ENCODE measurements around the gene JPH2.

Gene JPH2

GRCh38 chr20:44187772-44188709 lies 1.1 kb upstream of the JPH2 start:
- no peak for DNase-seq

GRCh38 chr20:44186674-44187053 lies 324 bp downstream of the JPH2 start:
- DNase-seq, result no peak

- DNase-seq, result no peak
Observed at GRCh38 chr20:44186201-44186600, 787 bp downstream of the JPH2 start.

- DNase-seq, result no peak
Observed at GRCh38 chr20:44185574-44185973, 1.4 kb downstream of the JPH2 start.

GRCh38 chr20:44183282-44183681 lies 3.7 kb downstream of the JPH2 start:
- DNase-seq, result no peak

- no peak for DNase-seq
Observed at GRCh38 chr20:44182863-44183262, 4.1 kb downstream of the JPH2 start.

GRCh38 chr20:44182135-44182765 lies 4.7 kb downstream of the JPH2 start:
- DNase-seq, result no peak

GRCh38 chr20:44181611-44182010 lies 5.4 kb downstream of the JPH2 start:
- DNase-seq, result peak; percentile 58

- peak; percentile 80 for DNase-seq
Observed at GRCh38 chr20:44180814-44181213, 6.2 kb downstream of the JPH2 start.

GRCh38 chr20:44176833-44177534 lies 10.0 kb downstream of the JPH2 start:
- peak; percentile 81 for DNase-seq

GRCh38 chr20:44174996-44175765 lies 11.8 kb downstream of the JPH2 start:
- peak; percentile 82 for DNase-seq

- DNase-seq, result no peak
Observed at GRCh38 chr20:44173846-44174245, 13.1 kb downstream of the JPH2 start.

- no peak for DNase-seq
Observed at GRCh38 chr20:44173116-44173515, 13.9 kb downstream of the JPH2 start.

- no peak for DNase-seq
Observed at GRCh38 chr20:44172572-44172950, 14.4 kb downstream of the JPH2 start.

GRCh38 chr20:44171775-44172571 lies 15.0 kb downstream of the JPH2 start:
- DNase-seq, result no peak

- DNase-seq, result no peak
Observed at GRCh38 chr20:44170816-44171410, 16.1 kb downstream of the JPH2 start.

GRCh38 chr20:44167736-44168135 lies 19.3 kb downstream of the JPH2 start:
- DNase-seq, result no peak

- peak; percentile 54 for DNase-seq
Observed at GRCh38 chr20:44166477-44166876, 20.5 kb downstream of the JPH2 start.

- no peak for DNase-seq
Observed at GRCh38 chr20:44166008-44166407, 21.0 kb downstream of the JPH2 start.

GRCh38 chr20:44160133-44160532 lies 26.9 kb downstream of the JPH2 start:
- no peak for DNase-seq

- no peak for DNase-seq
Observed at GRCh38 chr20:44159711-44160110, 27.3 kb downstream of the JPH2 start.

GRCh38 chr20:44159125-44159524 lies 27.9 kb downstream of the JPH2 start:
- DNase-seq, result no peak
